HUES64 (cell line): ENCODE data around the gene ZNF414.

Experiments used
- H3K27ac ChIP-seq: 2 replicates; pipeline ENCODE4 v1.7.0; 2013; ENCODE audit warnings: low read depth, low read length, inconsistent platforms
- H3K27me3 ChIP-seq: 2 replicates; pipeline ENCODE4 v1.6.1; 2013; ENCODE audit warnings: mild to moderate bottlenecking, low read length; ENCODE audit not compliant: insufficient read depth
- H3K36me3 ChIP-seq: 2 replicates; pipeline ENCODE4 v1.6.1; 2013; ENCODE audit warnings: mild to moderate bottlenecking, low read length; ENCODE audit not compliant: insufficient read depth
- H3K4me1 ChIP-seq: 2 replicates; pipeline ENCODE4 v1.6.1; 2013; ENCODE audit warnings: mild to moderate bottlenecking, low read length, moderate library complexity; ENCODE audit not compliant: insufficient read depth
- H3K4me3 ChIP-seq: 2 replicates; pipeline ENCODE4 v1.5.1; 2013; ENCODE audit warnings: mild to moderate bottlenecking, low read length, moderate library complexity
- H3K9ac ChIP-seq: 2 replicates; pipeline ENCODE4 v1.6.1; 2013; ENCODE audit warnings: mild to moderate bottlenecking, low read depth, low read length
- H3K9me3 ChIP-seq: 2 replicates; pipeline ENCODE4 v1.6.1; 2013; ENCODE audit warnings: low read depth, low read length; ENCODE audit not compliant: insufficient read depth
- WGBS: fragments of 150-250, 120-280 bp; methylation state at CpG from one replicate; pipeline ENCODE4 v1.1.7; 2013; ENCODE audit warnings: missing lambda C conversion rate; 5-methylcytosine and 5-hydroxymethylcytosine counted together

Gene ZNF414

GRCh38 chr19:8488365-8488764 is 25.6 kb downstream of the ZNF414 start:
- Histone ChIP-seq H3K9me3 (no peaks in the 10 kb centered on the region), H3K4me1 (no peaks in the 10 kb centered on the region), H3K27me3 (no peaks in the 10 kb centered on the region), H3K27ac (no peak overlapping the region), H3K4me3 (no peak overlapping the region), H3K36me3 (peaks cover 57% of the 10 kb centered on the region), H3K9ac (no peak overlapping the region)
- WGBS = 81% methylated on average over 15 of the region's 15 CpGs

- H3K36me3 ChIP-seq = peaks cover 68% of the 10 kb centered on the region
- no peak overlapping the region for H3K9ac ChIP-seq
Measured at GRCh38 chr19:8487137-8487851, 26.7 kb downstream of the ZNF414 start.

DNA sequence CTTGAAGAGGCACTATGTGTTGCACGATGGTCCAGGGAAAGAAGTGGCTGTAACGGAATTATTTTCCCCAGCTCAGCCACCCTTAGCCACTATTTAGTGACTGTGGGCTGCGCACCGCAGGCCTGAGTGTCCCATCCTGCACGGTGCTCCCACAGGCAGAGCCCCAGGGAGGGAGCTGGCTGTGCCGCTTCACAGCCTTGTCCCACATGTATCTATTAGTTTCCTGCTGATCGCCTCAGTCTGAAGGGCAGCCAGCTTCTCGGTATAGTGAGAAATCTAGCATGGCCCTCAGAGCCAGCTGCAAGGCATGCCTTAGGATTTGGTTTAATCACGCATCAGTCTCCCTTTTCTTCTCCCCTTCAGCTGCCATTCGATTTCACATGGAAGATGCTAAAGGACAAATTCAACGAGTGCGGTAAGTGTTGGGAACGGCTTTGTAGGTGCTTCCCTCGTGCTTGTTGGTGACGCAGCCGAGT is 27.3 kb downstream of the ZNF414 start:
- no peaks in the 10 kb centered on the region for H3K9me3 ChIP-seq
- H3K36me3 ChIP-seq = peaks cover 71% of the 10 kb centered on the region
- no peak overlapping the region for H3K27ac ChIP-seq
- no peaks in the 10 kb centered on the region for H3K27me3 ChIP-seq
- no peak overlapping the region for H3K9ac ChIP-seq
- H3K4me3 ChIP-seq = no peak overlapping the region
- no peaks in the 10 kb centered on the region for H3K4me1 ChIP-seq
- 96% methylated on average over 16 of the region's 16 CpGs for WGBS

More at GRCh38 chr19:8487137-8487851, 26.7 kb downstream of the ZNF414 start:
- no peak overlapping the region for H3K4me3 ChIP-seq
- H3K9me3 ChIP-seq = no peaks in the 10 kb centered on the region
- no peak overlapping the region for H3K27ac ChIP-seq
- 95% methylated on average over 13 of the region's 13 CpGs for WGBS
- H3K27me3 ChIP-seq = no peaks in the 10 kb centered on the region
- no peaks in the 10 kb centered on the region for H3K4me1 ChIP-seq

DNA sequence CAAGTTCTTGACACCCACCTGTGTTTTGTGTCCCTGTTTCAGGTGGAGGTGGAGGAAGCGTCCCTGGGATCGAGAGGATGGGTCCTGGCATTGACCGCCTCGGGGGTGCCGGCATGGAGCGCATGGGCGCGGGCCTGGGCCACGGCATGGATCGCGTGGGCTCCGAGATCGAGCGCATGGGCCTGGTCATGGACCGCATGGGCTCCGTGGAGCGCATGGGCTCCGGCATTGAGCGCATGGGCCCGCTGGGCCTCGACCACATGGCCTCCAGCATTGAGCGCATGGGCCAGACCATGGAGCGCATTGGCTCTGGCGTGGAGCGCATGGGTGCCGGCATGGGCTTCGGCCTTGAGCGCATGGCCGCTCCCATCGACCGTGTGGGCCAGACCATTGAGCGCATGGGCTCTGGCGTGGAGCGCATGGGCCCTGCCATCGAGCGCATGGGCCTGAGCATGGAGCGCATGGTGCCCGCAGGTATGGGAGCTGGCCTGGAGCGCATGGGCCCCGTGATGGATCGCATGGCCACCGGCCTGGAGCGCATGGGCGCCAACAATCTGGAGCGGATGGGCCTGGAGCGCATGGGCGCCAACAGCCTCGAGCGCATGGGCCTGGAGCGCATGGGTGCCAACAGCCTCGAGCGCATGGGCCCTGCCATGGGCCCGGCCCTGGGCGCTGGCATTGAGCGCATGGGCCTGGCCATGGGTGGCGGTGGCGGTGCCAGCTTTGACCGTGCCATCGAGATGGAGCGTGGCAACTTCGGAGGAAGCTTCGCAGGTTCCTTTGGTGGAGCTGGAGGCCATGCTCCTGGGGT is 28.2 kb downstream of the ZNF414 start:
- H3K9me3 ChIP-seq = no peaks in the 10 kb centered on the region
- H3K4me3 ChIP-seq = no peak overlapping the region
- no peak overlapping the region for H3K27ac ChIP-seq
- 97% methylated on average over 62 of the region's 62 CpGs for WGBS
- H3K9ac ChIP-seq = no peak overlapping the region
- no peaks in the 10 kb centered on the region for H3K4me1 ChIP-seq
- no peaks in the 10 kb centered on the region for H3K27me3 ChIP-seq
- H3K36me3 ChIP-seq = peaks cover 81% of the 10 kb centered on the region

GRCh38 chr19:8484331-8484894 is 29.6 kb downstream of the ZNF414 start:
- Histone ChIP-seq H3K9me3 (no peaks in the 10 kb centered on the region), H3K9ac (no peak overlapping the region), H3K4me3 (no peak overlapping the region), H3K4me1 (no peaks in the 10 kb centered on the region), H3K27ac (no peak overlapping the region), H3K36me3 (peaks cover 87% of the 10 kb centered on the region), H3K27me3 (no peaks in the 10 kb centered on the region)
- 96% methylated on average over 18 of the region's 18 CpGs for WGBS

DNA sequence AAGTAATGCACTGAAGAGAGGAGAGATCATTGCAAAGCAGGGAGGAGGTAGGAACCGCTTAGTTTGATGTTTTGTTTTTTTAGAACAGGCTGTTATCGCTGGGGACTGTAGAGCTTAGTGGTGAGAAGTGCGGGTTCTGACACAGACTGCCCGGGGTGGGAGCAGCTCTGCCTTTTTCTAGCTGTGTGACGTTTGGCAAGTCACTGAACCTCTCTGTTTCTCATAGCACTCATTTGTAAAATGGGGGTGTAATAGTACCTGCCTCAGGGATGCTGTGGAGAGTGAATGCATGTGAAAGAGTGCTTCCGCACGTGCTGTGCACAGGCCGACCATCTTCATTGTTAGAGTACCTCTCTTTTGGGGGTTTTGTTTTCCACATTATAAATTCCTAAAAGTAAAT is 30.8 kb downstream of the ZNF414 start:
- H3K4me1 ChIP-seq = no peaks in the 10 kb centered on the region
- no peak overlapping the region for H3K9ac ChIP-seq
- WGBS = 94% methylated on average over 8 of the region's 8 CpGs
- no peaks in the 10 kb centered on the region for H3K27me3 ChIP-seq
- H3K9me3 ChIP-seq = no peaks in the 10 kb centered on the region
- H3K27ac ChIP-seq = no peak overlapping the region
- peaks cover 88% of the 10 kb centered on the region for H3K36me3 ChIP-seq
- no peak overlapping the region for H3K4me3 ChIP-seq

DNA sequence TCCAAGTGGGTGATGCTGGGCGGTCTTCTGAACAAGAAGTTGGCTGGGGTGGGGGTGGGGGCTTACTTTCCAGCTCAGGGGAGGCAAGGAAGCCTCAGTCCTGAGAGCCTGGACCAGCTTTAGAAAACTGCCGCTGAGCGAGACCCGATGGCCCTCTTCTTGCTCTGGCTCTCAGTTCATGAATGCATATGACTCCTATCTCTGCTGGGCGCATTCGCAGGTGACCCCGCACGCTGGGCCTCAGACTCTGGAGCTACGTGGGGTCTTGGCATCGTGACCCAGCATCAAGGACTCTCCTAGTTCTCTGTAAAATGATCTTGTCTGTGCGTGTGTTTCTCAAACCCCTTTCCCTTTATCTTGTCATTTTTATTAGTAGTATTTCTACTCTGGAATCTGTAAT is 31.3 kb downstream of the ZNF414 start:
- H3K9ac ChIP-seq = no peak overlapping the region
- H3K36me3 ChIP-seq = peaks cover 88% of the 10 kb centered on the region
- H3K27ac ChIP-seq = no peak overlapping the region
- 97% methylated on average over 11 of the region's 11 CpGs for whole genome bisulfite sequencing
- no peaks in the 10 kb centered on the region for H3K27me3 ChIP-seq
- no peak overlapping the region for H3K4me3 ChIP-seq
- H3K9me3 ChIP-seq = no peaks in the 10 kb centered on the region
- H3K4me1 ChIP-seq = no peaks in the 10 kb centered on the region

DNA sequence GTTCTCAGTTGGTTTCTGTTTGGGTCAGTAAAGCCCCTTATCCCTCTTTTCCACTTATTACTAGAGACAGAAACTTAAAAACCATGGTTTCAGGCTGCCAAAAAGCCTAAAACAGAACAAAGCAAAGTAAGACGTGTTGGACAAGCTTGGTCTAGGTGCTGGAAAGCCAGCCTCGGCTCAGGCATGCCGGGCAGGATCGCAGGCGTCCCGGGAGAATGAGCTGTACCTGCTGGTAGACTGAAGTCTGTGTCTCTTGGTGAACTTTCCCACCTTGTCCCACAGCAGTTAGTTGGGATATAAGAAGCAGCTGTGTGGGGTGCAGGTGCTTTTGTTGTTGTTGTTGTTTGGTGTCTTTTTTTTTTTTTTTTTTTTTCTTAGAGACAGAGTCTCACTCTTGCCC is 32.4 kb downstream of the ZNF414 start:
- Histone ChIP-seq H3K36me3 (peaks cover 88% of the 10 kb centered on the region), H3K4me3 (no peak overlapping the region), H3K27ac (no peak overlapping the region), H3K9me3 (no peaks in the 10 kb centered on the region), H3K27me3 (no peaks in the 10 kb centered on the region), H3K4me1 (no peaks in the 10 kb centered on the region), H3K9ac (no peak overlapping the region)
- WGBS = 94% methylated on average over 6 of the region's 6 CpGs

DNA sequence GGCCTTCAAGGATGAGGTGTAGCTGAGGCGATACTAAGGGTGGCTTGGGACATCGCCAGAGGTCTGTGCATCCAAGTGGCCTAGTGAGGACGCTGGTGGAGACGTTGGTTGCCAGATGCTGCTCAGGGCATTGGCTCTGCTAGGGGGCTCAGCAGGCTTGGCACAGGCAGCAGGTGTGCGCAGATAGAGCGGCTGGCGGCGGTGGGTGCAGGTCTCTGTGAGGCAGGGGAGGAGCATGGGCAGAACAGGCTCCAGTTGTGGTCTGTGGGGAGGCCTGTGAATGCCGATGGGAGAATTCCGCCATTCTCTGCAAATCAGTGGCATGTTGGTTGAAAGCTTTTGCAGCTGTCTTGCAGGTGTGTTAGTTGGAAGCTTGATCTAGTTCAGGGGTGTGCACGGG is 32.8 kb downstream of the ZNF414 start:
- Histone ChIP-seq H3K27ac (no peak overlapping the region), H3K9me3 (no peaks in the 10 kb centered on the region), H3K4me1 (no peaks in the 10 kb centered on the region), H3K4me3 (no peak overlapping the region), H3K27me3 (no peaks in the 10 kb centered on the region), H3K9ac (no peak overlapping the region), H3K36me3 (peaks cover 88% of the 10 kb centered on the region)
- WGBS = 96% methylated on average over 11 of the region's 11 CpGs

GRCh38 chr19:8478598-8478997 is 35.4 kb downstream of the ZNF414 start:
- WGBS = 95% methylated on average over 3 of the region's 3 CpGs
- H3K27ac ChIP-seq = no peak overlapping the region
- no peaks in the 10 kb centered on the region for H3K27me3 ChIP-seq
- H3K9ac ChIP-seq = no peak overlapping the region
- H3K4me3 ChIP-seq = no peak overlapping the region
- no peaks in the 10 kb centered on the region for H3K4me1 ChIP-seq
- H3K36me3 ChIP-seq = peaks cover 90% of the 10 kb centered on the region
- H3K9me3 ChIP-seq = no peaks in the 10 kb centered on the region

DNA sequence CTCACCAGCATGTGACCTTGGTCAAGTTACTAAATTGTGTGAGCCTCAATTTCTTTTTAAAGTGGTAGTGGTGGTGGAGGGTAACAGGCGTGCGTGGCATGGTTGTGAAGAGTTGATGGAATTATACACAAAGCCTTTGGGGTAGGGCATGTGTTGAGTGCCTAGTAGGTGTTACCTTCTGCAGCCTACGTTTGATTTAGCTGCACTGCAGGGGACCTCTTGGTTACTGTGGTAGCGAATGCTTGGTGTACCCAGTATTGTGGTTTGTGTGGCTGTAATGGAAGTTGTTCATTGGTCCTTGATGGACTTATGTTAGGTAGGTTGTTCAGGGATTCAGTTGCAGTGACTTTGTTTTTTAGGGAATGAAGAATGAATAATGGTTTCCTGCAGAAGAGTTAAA is 36.1 kb downstream of the ZNF414 start:
- H3K9ac ChIP-seq = no peak overlapping the region
- H3K4me1 ChIP-seq = no peaks in the 10 kb centered on the region
- H3K36me3 ChIP-seq = peaks cover 90% of the 10 kb centered on the region
- no peak overlapping the region for H3K27ac ChIP-seq
- WGBS = 89% methylated on average over 4 of the region's 4 CpGs
- H3K27me3 ChIP-seq = no peaks in the 10 kb centered on the region
- H3K4me3 ChIP-seq = no peak overlapping the region
- H3K9me3 ChIP-seq = no peaks in the 10 kb centered on the region
